Esophagus mucosa (tissue), 1 donor: ENCODE results near the gene FAM89B. TPM values are rescaled to one million over a fixed set of nuclear protein-coding genes. Genes with fewer than 3 reads are reported as not detected.

Source experiments
- ATAC-seq: fragments of 200-7000 bp; cut with Tn5 transposase; one replicate; pipeline ENCODE4 v1.9.1; 2020
- total RNA-seq: library from RNA; stranded (reverse); gene quantifications from one replicate; pipeline ENCODE4 v1.2.4, GENCODE V29; 2023
- donor health status: DM: yes; HTN: yes; CAD: no.

Gene FAM89B
- total RNA-seq, 1 donor from 2014 or later: 25.9 TPM

DNA sequence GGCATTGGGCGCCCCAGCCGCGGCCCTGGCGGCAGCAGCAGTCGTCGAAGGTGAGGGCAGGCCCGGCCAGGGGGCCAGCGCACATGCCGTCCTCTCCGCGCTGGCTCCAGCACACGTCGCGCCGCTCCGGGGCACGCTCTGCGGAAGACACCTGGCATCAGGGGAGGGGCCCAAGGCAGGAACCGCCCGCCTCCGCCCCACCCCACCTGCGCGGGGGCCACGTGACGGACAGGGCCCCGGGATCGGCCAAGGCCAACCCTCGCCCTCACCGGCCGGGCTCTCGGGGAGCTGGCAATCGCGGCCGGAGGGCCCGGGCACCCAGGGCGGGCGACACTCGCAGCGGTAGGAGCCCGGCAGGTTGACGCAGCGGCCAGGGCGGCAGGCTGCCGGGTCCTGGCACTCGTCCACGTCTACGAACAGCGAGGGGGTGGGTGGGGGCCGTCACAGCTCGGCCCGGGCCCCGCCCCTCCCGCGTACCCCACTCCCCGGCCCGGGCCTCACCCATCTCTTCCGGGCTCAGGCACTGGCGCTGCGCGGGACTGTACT, 32.5 kb upstream of the FAM89B start:
- peak; percentile 72 for ATAC-seq

DNA sequence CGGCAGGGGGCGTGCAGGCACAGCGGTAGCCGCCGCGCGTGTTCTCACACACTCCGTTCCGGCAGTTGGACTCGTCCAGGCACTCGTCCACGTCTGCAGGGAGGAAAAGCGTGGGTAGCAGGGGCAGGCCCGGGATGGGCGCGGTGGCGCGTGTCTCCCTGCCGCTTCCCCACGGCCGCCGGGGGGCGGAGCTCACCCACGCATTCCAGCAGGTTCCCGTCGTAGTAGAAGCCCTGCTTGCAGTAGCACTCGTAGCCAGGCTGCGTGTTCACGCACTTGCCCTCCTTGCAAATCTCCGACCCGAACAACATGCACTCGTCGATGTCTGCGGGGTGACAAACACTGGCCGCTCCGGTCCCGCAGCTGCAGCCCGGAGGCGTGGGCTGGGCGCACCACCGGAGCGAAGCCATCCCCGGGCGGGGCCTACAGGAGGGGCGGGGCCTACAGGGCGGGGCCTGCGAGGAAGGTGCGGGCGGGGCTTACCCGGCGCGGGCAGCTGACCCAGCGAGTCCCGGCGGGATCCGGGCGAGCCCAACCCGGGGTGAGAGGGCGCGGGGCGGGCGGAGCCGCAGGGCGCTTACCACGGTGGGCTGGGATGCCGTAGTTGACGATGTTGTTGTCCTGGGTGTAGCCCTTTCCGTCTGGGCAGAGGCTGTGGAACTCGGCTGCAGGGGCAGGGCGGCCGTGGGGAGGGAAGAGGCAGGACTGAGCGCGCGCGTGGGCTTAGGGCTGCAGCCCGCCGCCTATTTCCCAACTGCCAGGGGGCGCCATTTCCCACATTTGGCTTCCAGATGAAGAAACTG, 31.8 kb upstream of the FAM89B start:
- ATAC-seq: peak; percentile 89

DNA sequence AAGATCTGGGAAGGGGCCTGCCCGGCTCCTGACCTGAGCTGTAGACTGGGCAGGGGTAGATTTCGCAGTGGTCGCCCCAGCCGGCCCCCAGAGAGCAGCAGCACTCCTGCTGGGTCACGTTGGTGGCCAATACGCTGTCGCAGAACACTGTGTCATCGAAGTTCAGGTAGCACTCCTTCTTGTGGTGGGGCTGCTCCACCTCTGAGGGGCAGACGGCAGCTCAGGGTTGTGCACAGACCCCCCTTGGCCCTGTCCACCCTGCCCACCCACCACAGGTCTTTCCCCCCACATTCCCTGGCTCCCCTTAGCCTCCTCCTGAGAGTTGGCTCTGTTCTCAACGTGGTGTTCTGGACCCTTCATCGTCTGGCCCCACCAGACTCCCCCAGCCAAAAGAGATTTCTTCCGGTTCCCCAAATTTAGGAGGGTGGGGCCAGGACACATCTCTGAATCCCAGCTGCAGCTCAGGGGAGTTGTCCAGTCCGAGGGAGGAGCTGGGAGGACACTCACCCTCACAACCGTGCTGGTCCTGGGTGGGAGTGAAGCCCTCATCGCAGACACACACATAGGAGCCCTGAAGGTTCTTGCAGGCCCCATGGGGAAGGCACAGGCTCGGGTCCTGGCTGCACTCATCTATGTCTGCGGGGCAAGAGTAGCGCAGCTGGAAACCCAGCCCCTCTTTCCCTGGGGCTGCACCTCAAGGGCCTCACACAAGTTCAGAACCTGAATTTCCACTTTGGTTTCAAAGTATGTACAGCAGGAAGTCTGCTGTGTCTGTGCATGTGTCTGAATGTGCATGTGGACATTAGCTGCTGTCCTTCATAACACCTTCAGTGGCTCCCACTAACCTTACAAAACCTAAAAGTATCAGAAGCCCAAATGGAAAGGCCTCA, 31.0 kb upstream of the FAM89B start:
- peak; percentile 2 for ATAC-seq

DNA sequence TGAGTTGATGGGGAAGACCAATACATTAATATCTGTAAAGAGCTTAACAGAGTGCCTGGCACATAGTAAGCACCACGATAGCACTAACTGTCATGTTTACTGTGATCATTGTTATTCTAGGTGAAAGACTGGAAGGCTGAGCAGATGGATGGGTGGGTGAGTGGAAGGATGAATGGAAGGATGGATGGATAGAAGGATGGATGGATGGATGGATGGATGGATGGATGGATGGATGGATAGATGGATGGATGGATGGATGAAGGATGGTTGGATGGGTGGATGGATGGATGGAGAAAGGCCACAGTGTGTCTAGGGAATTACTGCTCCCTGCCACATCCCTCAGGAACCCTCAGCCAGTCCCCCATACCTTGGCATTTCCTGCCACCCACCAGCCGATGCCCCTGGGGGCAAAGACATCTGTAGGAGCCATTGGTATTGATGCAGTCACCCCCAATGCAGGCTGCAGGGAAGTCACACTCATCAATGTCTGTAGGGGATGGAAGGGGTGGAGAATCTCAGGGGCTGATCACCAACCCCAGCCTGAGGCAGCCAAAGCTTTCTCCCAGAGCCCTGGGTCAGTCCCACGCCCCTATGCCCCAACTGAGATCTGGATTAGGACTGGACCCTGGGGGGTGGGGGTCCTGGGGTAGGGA, 29.5 kb upstream of the FAM89B start:
- ATAC-seq: no peak

DNA sequence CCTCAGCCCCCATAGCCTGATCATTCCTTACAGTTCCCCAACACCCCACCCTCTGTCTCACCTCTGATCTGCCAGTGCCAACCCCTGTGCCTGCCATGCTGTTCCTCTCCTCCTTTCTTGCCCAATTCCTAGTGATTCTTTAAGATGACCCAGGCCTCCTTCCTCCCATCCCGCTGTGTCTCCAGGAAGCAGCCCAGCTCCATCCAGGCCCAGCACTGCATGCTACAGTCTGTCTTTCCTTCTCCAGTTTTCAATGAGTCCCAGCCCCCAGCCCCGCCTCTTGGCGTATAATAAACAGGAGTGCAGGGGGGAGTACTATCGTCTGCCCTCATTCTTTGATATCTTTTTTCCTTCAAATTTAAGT, 26.5 kb upstream of the FAM89B start:
- ATAC-seq: no peak

DNA sequence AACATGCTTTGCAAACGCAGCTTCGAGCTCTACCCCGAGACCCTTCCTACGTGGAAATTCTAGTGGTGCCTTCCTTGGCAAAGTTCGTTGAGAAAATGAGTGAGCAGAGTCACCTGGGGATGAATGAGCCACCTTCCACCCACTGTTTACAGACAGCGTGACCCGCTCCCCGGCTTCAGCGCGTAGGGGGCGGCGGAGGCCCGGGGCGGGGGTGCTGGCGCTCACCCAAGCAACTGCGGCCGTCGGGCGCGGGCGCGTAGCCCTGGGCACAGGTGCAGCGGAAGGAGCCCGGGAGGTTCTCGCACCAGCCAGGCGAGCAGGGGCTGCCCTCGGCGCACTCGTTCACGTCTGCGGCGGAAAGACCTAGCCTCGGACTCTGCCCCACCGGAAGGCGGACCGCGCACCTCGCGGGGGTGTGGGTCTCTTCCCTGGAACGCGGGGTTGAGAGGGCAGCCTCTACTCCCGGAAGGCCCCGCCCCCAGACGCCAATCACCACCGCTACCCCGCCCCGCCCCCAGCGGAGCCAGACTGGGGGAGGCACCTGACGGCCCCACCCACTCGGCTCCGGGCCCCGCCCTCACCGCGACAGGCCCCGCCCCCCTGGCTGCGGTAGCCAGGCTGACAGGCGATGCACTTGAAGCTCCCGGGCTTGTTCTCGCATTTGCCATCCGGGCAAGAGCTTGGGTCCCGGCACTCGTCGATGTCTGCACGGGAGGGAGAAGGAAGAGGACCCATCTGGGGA, 25.9 kb upstream of the FAM89B start:
- peak; percentile 88 for ATAC-seq

DNA sequence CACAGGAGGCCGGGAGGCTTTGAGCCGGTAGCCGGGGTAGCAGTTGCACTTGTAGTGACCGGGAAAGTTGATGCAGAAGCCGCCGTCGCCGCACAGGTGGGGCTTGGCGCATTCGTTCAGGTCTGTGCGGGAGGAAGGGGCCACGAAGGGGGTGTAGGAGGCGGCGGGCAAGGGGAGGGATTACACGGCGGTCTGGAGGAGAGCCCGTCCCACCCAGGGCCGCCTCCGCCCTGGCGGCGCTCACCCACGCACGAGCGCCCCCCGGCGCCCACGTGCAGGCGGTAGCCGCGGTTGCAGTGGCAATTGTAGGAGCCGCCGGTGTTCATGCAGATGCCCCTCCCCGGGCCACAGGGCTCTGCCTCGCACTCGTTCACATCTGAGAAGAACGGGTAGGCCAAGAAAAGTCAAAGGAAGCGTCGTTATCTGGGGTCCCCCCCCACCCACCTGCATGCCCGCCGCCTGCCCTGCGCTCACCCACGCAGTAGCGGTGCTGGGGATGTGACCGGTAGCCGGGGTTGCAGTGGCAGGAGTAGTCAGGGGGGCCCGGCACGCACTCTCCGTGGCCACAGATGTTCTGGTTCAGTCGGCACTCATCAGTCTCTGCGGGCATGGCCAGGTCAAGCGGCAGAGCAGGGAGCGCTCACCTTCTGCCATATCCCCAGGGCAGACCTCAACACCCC, 24.8 kb upstream of the FAM89B start:
- ATAC-seq: no peak

DNA sequence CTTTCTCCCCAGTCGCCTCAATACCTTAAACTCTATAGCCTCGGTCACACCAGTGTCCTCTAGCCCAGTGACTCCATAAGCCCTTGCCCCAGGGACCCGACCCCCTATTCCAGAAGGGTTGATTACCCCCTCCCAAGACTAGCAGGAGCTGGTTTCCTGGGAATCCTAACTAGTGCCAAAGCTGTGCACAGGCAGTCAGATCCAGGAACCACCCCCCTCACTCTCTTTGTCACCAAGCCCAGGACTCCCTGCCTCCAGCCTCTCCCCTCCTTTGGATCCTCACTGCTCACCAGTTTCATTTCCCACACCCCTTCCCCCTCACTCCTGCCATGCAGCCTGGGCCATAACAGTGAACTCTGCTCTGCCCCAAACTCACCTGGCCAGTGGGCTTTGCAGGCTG, 23.9 kb upstream of the FAM89B start:
- no peak for ATAC-seq

DNA sequence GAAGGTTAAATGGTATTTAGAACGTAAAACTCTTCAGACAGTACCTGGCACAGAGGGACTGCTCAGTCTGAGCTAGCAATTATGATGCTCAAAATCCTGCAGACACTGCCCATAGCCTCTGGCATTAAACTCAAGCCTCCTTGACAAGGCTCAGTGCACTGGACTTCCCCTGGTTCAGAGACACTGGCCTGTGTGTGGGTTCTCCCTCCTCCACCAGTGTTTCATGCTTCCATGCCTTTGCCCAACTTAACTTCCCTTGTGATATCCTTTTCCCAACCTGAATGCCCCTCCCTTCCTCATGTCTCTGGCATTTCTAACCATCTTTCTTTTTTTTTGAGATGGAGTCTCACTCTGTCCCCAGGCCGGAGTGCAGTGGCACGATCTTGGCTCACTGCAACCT, 23.2 kb upstream of the FAM89B start:
- ATAC-seq: no peak

DNA sequence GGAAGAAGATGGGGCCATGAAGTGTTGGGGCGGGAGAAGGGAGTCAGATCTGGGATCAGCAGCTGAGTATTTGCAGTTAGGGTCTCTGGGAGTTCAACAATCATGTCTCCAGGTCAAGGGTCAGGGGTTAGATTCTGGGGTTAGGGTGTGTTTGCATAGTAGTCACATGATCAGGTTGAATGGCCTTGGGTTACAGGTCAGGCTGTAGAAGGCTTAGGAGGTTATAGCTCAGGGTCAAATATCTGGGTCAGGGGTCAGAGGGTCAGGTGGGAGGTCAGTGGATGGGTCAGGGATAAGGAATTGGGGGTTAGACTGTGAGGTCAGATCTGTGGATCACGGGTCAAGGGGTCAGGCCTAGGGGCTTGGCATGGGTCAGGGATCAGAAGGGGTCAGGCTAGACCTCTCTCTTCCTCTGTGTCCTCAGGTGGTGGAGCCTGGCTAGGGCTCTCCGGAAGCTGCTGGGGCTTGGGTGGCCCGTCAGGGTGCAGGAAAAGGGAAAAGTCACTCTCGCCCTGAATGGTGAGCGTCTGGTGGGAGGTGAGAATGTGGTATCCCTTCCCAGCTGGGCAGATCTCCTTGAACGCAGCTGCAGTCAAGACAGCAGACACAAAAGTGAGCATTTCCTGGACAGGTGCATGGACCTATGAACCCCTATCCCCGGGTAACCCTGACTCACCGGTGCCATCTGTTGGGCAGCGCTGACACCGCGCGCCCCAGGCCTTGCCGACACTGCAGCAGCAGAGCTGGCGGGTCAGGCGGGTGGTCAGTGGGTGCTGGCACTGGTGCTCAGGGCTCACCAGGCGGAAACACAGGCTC, 20.6 kb upstream of the FAM89B start:
- peak; percentile 55 for ATAC-seq

DNA sequence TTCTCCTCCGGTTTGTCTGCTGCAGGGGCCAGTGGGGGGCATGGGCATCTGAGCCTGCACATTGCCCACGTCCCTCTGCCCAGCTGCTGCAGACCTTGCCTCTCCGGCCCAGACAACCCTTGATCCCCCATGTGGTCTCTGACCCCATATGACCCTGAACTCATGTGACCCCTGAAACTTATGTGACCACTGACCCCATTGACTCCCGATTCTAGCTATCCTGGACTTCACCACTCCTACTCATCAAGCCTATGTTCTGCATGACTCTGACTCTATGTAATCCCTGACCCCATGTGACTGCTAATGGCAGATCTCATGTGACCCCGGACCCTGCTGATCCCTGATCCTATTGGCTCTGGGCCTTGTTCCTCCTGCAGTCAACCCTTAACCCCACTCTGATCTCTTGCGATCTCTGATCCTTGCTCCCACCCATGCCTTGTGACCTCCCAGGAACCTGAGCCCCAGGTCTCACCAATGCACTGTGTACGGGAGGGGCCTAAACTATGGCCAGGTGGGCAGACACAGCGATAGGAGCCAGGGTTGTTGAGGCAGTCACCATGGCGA, 19.9 kb upstream of the FAM89B start:
- ATAC-seq: no peak

DNA sequence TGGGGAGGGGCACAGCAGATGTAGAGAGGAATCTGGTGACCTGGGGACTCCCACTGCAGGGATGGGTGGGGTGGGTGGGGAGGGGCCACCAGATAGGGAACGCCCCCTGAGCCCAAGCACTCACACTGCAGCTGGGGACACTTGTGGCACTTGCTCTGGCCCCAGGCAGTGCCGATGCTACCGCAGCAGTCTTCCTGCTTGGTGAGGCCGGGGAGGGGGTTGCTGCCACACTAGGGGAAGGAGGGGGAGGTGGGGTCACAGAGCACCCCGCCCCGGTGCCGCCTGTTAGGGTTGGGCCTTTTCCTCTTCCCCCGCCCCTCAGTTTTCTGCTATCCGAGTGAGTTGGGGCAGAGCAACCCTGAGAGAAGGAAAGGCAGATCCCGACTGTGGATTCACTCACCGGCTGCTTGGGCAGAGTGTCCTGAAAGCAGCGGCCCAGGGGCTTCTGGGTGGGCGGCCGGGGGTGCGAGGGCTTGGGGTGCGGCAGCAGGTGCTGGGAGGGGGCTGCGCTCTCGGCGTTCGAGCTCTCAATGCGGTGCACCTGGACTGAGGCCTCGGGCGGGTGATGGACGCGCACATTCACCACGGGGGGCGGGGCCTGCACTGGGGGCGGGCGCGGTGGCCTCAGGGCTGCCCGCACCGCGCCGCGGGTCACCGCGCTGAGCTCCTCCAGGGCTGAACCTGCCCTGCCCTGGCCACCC, 18.9 kb upstream of the FAM89B start:
- ATAC-seq: no peak

DNA sequence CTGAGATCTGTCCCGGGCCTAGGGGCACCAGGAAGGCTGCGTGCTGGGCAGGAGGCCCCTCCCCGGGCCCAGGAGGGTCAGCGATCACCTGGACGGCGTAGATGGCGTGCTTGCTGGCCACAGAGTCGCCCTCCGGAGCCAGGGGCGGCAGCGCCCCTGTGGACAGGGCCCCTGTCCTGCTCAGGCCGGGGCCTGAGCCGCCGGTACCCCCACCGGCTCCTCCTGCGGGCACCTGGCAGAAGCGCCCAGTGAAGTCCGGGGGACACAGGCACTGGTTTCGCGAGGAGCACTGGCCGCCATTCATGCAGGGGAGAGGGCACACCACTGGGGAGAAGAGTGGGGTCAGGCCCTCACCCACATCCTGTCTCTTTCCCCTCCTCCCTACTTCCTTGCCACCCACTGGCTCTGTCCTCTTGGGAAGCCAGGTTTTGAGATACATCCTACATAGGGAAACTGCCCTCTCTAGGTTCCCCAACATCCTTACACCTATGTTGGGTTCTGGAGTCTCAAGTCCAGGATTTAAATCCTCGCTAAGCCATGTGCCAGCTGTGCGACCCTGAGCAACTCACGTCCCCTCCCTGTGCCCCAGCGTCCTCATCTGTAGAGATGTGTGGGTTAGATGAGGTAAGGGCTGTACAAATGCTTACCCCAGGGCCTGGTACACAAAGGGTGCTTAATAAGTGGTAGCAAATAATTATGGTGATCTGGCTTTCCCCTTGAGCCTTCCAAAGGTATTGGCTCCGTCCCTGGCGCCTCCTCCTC, 18.1 kb upstream of the FAM89B start:
- no peak for ATAC-seq

DNA sequence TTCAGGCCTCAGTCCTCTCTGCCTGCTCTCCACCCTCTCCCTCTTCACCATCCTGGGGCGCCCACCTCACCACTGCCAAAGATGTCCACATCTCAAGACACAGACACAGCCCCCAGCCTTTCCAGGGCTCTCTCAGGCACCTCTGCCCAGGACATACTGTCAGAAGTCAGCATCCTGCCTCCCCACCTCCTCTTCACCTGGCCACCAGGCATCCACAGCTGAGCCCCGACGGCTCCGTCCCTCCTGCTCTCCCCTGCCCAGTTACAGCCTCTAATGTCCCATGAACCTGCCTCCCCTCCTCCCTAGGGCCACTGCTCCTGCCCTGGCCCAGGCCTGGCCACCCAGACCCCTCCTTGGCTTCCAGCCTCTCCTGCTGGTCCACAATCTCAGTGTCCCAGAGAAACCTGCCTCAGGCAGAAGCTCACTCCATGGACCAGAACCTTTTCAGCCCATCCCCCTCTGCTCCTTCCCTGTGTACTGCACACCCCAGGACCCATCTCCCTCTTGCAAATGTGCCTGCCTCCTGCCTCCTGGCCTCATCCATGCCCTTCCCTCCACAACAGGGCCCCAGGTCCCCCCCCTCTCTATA, 17.4 kb upstream of the FAM89B start:
- no peak for ATAC-seq

DNA sequence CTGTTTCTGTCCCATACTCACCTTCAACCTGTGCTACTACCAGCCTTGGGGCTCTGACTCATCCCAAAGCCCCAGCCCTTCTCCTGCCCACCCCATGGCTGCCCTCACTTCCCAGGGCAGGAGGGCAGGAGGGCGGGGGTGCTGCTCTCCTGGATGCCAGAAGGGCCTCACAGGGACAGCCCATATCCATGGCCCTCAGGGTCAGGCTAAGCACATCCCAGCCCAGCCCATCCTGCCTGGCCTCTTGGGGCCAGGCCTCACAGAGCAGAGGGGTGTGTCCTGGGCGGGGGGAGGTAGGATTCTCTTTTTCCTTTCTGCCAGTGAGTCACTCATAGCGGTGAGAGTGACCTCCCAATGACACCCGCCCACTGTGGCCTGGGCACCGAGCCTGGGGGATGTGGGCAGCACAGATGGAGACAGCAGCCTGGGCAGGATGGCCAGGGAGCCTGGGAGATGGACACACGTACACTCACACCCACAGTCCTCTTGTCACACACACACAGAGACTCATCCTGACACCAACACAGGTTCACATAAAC, 16.6 kb upstream of the FAM89B start:
- ATAC-seq: peak; percentile 47

DNA sequence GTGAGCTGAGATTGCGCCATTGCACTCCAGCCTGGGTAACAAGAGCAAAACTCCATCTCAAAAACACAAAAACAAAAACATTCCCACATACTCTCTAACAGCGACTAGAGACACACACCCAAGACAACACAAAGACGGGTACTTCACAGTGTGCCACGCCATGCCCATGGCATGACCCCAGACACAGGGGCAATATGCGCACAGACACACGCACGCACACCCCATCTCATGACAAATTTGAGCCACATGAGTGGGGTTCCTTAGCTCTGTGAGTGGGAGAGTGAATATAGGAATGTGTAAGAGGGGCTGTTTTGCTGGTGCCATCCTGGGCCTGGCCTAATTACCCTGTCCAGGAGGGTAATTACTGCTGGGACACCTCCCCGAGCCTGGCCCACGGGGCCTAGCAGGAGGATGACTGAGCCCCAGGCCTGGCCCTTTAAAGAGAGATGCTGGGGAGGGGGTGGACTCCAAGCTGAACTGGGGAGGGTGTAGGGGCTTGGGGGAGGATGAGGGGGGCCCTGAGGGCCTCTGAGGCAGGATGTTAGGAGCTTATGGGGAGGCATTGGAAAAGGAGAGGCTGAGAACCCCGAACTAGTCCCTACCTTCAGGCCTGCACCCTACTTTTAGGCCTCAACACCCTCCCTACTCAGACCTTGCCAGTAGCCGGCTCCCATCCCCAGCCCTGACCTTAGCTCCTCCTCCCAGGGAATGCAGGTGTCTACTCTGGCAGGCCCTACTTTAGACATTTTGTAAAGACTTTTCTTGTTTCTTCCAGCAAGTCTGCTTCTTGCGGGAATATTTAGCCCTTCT, 15.7 kb upstream of the FAM89B start:
- ATAC-seq: no peak

DNA sequence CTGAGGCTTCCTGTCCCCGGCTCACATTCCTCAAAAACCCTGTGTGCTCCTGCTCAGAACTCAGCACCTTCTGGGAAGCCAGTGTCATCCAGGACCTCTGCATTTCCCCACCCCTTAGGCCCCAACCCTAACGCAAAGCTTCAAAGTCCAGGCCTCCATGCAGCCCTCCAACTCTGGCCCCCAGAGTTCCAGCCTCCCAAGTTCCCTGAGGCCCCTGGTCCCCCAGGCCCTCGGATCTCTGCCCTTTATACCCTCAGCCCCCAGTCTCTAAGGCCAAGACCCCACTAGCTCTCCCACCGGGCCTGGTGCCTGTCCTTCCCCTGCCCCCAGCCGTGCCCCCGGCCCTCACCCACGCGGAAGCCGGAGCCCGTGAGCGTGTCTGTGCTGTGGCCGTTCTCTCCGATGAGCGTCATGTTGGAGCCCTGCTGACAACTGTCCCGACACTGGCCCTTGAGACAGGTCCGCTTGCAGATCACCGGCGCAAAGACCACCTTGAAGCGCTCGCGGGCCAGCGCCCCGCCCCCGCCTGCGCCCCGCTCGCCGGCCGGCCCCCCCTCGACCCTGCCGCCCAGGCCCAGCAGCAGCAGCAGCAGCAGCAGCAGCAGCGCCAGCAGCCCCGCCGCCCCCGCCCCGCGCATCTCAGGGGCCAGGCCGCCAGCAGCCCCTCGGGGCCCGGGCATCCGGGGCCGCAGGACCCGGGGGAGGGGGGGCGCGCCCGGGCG, 14.9 kb upstream of the FAM89B start:
- no peak for ATAC-seq
